Subcutaneous abdominal adipose tissue (tissue), 5 donors: ENCODE measurements around the gene AK3.

Experiments
- H3K27ac ChIP-seq: one replicate; pipeline ENCODE4 v1.7.0; 2013; ENCODE audit warnings: low read depth, mild to moderate bottlenecking, inconsistent platforms, low read length, moderate library complexity
- H3K27me3 ChIP-seq, 5 donors: one replicate each; pipeline ENCODE4 v1.7.0; 2013; ENCODE audit warnings: low read length in 5 of 5, inconsistent platforms in 1 of 5; ENCODE audit not compliant: control insufficient read depth in 5 of 5, insufficient read depth in 4 of 5
- H3K36me3 ChIP-seq, 5 donors: one replicate each; pipeline ENCODE4 v1.7.0; 2013; ENCODE audit warnings: low read length in 5 of 5; ENCODE audit not compliant: control insufficient read depth in 5 of 5, insufficient read depth in 5 of 5
- H3K4me1 ChIP-seq, 5 donors: one replicate each; pipeline ENCODE4 v1.7.0; 2013; ENCODE audit warnings: low read length in 5 of 5, mild to moderate bottlenecking in 3 of 5, moderate library complexity in 1 of 5; ENCODE audit not compliant: control insufficient read depth in 5 of 5, insufficient read depth in 5 of 5
- H3K4me3 ChIP-seq, 5 donors: one replicate each; pipeline ENCODE4 v1.7.0; 2013; ENCODE audit warnings: low read length in 5 of 5, low read depth in 1 of 5
- H3K9ac ChIP-seq, 5 donors: one replicate each; pipeline ENCODE4 v1.7.0; 2013; ENCODE audit warnings: low read length in 5 of 5, mild to moderate bottlenecking in 4 of 5, moderate library complexity in 3 of 5
- H3K9me3 ChIP-seq, 5 donors: one replicate each; pipeline ENCODE4 v1.7.0; 2013; ENCODE audit warnings: low read length in 5 of 5; ENCODE audit not compliant: control insufficient read depth in 5 of 5
- donor health status: healthy.
- donor health status: healthy.
- donor health status: healthy.
- donor health status: healthy.
- donor health status: healthy.

Gene AK3

DNA sequence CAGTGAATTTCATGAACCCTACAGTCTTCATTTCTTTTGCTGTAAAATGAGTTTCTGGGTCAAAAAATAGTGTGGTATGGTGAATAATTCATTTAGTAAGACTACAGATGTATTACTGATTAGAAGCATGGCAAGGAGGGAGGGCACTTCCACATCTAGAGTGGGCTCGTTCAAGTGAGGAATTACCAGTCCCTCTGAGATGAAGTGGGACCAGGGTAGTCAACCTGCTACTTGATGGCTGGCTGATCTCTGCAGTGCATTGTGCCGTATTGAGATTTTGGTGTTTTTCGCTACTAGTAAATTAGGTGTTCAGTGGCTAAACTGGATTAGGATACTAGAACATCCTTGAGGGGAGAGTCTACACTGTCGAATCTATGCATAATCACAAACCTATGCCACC is 50.9 kb downstream of the AK3 start:
- Histone ChIP-seq H3K27ac (peak overlapping the region; percentile 68), H3K27me3 (no peaks in the 10 kb centered on the region), H3K4me3 (no peak overlapping the region), H3K36me3 (peaks cover 5 to 43% (median 25%) of the 10 kb centered on the region in 5 donors), H3K9ac (peak overlapping the region in 1 of 5 donors; percentile 2), H3K9me3 (no peaks in the 10 kb centered on the region), H3K4me1 (peaks cover 0 to 20% (median 9%) of the 10 kb centered on the region in 5 donors)

DNA sequence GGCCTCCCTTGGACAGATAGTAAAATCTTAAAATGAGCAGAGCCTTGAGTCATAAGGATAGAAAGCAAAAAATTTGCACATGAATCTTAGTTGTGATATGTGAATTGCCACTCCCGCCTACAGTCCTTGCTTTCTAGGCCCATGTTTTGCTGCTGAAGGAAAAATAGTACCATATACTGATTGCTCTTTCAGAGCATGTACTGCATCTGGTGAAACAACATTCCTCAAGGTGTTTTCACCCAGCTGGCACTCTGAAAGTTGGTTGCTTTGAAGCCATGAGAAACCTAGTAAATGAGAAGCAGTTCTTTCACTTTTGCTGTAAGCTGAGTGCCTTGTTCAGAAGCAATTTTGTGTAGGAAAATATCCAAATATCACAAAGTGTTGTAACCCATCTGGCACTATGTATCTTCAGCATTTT is 51.3 kb downstream of the AK3 start:
- peak overlapping the region in 1 of 5 donors; percentile 2 for H3K9ac ChIP-seq
- H3K9me3 ChIP-seq: no peaks in the 10 kb centered on the region
- peak overlapping the region; percentile 68 for H3K27ac ChIP-seq
- H3K4me3 ChIP-seq: no peak overlapping the region
- peaks cover 0 to 20% (median 9%) of the 10 kb centered on the region in 5 donors for H3K4me1 ChIP-seq
- H3K27me3 ChIP-seq: no peaks in the 10 kb centered on the region
- peaks cover 9 to 38% (median 23%) of the 10 kb centered on the region in 5 donors for H3K36me3 ChIP-seq

DNA sequence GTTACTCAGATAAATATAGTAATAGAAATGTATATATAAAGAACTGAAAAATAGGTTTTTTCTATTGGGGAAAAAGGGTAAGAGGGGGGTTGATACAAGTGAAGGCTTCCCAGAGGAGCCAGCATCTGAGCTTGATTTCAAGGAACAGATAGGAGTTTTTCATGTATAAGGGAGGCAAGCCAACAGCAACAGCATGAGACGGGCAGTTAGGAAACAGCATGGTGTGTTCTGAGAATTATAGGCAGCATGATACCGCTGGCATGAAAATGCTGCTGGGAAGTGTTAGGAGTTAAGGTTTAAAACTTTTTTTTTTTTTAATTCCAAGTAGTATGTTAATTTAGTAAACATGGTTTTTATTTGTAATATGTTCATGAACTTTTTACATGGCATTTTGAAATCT is 52.0 kb downstream of the AK3 start:
- Histone ChIP-seq H3K27ac (peak overlapping the region; percentile 68), H3K27me3 (no peaks in the 10 kb centered on the region), H3K9ac (peak overlapping the region in 1 of 5 donors; percentile 2), H3K36me3 (peaks cover 9 to 32% (median 20%) of the 10 kb centered on the region in 5 donors), H3K4me1 (peaks cover 0 to 22% (median 9%) of the 10 kb centered on the region in 5 donors), H3K9me3 (no peaks in the 10 kb centered on the region), H3K4me3 (no peak overlapping the region)

DNA sequence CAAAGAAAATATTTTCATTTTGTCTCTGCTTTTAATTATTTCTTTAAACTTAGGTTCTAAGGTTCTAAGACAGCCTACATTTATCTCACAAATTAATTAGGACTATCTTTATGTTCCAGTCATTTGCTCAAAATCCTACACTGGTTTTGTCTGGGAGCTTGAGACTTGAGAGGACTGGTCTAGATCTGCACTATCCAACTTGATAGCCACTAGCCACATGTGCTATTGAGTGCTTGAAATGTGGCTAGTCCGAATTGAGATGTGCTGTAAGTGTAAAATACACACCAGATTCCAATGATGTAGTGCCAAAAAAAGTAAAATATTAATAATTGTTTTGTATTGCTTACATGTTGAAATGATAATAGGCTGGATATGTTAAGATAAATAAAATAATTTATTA is 54.4 kb downstream of the AK3 start:
- Histone ChIP-seq H3K4me1 (peaks cover 0 to 22% (median 9%) of the 10 kb centered on the region in 5 donors), H3K27ac (peak overlapping the region; percentile 50), H3K36me3 (peaks cover 9 to 30% (median 19%) of the 10 kb centered on the region in 5 donors), H3K4me3 (no peak overlapping the region), H3K9me3 (no peaks in the 10 kb centered on the region), H3K9ac (peak overlapping the region in 1 of 5 donors; percentile 7), H3K27me3 (no peaks in the 10 kb centered on the region)

DNA sequence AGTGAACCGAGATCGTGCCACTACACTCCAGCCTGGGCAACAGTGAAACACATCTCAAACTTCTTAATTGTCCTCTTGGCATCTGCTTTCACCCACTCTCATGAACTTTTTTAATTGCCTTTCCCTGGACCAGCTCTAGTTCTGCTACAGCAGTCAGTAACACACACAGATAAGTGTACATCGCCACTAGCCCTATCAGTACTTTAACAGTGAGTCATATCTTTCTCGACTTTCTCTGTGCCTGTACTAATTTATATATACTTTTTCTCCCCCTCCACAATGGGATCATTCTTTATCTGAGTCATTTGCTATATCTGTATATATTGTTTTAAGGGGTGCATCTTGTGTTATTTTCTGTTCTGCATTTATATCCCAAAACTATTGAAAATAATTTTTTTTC is 54.9 kb downstream of the AK3 start:
- Histone ChIP-seq H3K9ac (no peak overlapping the region), H3K4me3 (no peak overlapping the region), H3K4me1 (peaks cover 0 to 26% (median 12%) of the 10 kb centered on the region in 5 donors), H3K36me3 (peaks cover 9 to 26% (median 16%) of the 10 kb centered on the region in 5 donors), H3K27ac (no peak overlapping the region), H3K9me3 (no peaks in the 10 kb centered on the region), H3K27me3 (no peaks in the 10 kb centered on the region)

DNA sequence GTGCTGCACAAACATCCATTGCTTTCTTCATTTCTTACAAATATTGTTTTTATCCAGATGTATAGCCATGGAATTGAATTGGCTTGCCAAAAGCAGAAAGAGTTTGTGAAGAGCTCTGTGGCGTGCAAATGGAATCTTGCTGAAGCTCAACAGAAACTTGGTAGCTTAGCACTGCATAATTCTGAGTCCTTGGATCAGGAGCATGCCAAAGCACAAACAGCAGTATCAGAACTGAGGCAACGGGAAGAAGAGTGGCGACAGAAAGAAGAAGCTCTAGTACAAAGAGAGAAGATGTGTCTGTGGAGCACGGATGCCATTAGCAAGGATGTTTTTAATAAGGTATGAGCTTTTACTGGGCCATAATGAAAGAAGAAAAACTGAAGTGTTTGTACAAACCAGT is 56.2 kb downstream of the AK3 start:
- H3K4me3 ChIP-seq: no peak overlapping the region
- peaks cover 4 to 33% (median 21%) of the 10 kb centered on the region in 5 donors for H3K4me1 ChIP-seq
- no peaks in the 10 kb centered on the region for H3K27me3 ChIP-seq
- peaks cover 6 to 15% (median 11%) of the 10 kb centered on the region in 5 donors for H3K36me3 ChIP-seq
- H3K27ac ChIP-seq: no peak overlapping the region
- no peak overlapping the region for H3K9ac ChIP-seq
- no peaks in the 10 kb centered on the region for H3K9me3 ChIP-seq

DNA sequence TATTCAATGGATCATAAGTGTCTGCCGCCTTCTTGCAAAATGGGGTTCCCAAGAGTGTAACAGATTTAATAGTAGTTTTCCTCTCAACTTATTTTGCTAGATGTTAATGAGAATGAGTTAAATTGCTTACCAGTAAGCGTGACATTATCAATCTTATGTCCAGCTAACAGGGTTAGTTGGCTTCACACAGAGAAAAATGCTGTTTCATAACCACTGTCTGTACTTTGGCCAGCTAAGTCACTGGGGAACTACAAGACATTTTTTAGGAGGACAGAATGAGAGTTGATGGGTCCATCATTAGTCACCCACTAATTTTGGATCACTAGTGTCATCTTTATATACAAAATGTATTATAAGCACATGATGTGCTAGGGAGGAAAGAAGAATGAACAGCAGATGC is 60.3 kb downstream of the AK3 start:
- H3K27me3 ChIP-seq: no peaks in the 10 kb centered on the region
- H3K36me3 ChIP-seq: peaks cover 3 to 9% (median 5%) of the 10 kb centered on the region in 5 donors
- peak overlapping the region; percentile 82 to 97 (median 91) for H3K4me3 ChIP-seq
- peak overlapping the region; percentile 93 to 96 (median 95) for H3K9ac ChIP-seq
- peak overlapping the region; percentile 97 for H3K27ac ChIP-seq
- no peaks in the 10 kb centered on the region for H3K9me3 ChIP-seq
- H3K4me1 ChIP-seq: peaks cover 4 to 29% (median 25%) of the 10 kb centered on the region in 5 donors

DNA sequence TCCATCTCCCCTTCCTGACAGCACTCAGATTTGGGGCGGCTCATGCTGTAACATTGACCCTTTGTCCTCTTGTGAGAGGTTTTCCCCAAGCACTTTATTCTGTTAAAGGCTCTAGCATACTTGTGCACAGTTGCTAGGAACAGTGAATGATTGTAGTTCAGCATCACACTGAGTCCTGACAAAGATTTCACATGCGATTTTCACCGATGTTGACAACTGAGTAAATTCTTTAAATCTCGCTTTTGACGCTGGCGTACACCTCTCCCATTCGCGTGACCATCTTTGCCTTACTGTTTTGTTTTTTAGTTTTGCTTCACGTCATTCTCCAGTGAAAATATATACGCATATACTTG is 60.9 kb downstream of the AK3 start:
- Histone ChIP-seq H3K36me3 (peaks cover 0 to 4% (median 3%) of the 10 kb centered on the region in 5 donors), H3K27me3 (no peaks in the 10 kb centered on the region), H3K4me3 (peak overlapping the region; percentile 82 to 97 (median 91)), H3K9me3 (no peaks in the 10 kb centered on the region), H3K4me1 (peaks cover 4 to 29% (median 25%) of the 10 kb centered on the region in 5 donors), H3K27ac (peak overlapping the region; percentile 97), H3K9ac (peak overlapping the region; percentile 93 to 96 (median 95))

DNA sequence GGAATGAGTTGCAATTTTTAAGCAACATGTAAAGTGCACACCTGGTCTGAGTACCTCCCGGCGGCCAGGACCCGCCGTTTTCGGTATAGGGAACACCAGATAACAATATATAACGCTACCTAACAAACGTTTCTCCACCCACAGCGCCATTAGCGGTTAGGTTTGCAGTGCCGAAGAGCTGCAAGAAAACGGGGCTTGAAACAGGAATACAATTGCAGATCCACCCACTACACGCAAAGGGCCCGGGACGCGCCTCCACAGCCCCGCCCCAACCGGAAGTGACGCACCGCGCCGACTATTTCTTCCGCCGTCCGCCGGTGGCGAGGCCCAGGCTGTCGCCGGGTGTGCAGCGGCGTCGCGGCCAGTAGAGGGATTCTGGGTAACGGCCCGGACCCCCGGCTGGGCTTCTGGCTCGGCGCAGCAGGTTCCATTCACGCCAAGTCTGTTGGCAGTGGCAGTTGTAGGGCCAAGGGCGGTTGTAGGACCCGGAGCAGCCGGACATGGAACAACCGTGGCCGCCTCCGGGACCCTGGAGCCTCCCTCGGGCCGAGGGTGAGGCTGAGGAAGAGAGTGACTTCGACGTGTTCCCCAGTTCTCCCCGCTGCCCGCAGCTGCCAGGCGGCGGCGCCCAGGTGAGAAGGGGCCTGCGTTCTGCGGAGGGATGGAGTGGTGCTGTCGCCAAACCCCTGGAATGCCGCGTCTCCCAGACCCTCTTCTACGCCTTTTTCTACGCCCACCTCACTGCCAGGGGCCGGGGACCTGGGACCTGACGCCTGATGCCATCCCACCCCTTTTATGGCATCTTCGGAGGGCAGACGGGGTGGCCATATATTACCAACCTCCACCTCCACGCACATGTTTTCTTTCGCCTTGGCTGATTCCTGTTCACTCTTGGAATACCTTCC is 61.5 kb downstream of the AK3 start, which contains the start of gene CDC37L1:
CDC37L1 (plus strand) TSS at position 302 of the 905 bp plus-strand sequence; CDS start at position 501, 199 bp downstream.
- no peaks in the 10 kb centered on the region for H3K9me3 ChIP-seq
- H3K27me3 ChIP-seq: no peaks in the 10 kb centered on the region
- peak within 1 kb of the TSS; percentile 97 for H3K27ac ChIP-seq
- no peaks in the 10 kb centered on the region for H3K36me3 ChIP-seq
- H3K4me3 ChIP-seq: peak within 1 kb of the TSS; percentile 82 to 97 (median 92)
- peak within 1 kb of the TSS; percentile 93 to 96 (median 95) for H3K9ac ChIP-seq
- peaks cover 4 to 29% (median 22%) of the 10 kb centered on the region in 5 donors for H3K4me1 ChIP-seq

DNA sequence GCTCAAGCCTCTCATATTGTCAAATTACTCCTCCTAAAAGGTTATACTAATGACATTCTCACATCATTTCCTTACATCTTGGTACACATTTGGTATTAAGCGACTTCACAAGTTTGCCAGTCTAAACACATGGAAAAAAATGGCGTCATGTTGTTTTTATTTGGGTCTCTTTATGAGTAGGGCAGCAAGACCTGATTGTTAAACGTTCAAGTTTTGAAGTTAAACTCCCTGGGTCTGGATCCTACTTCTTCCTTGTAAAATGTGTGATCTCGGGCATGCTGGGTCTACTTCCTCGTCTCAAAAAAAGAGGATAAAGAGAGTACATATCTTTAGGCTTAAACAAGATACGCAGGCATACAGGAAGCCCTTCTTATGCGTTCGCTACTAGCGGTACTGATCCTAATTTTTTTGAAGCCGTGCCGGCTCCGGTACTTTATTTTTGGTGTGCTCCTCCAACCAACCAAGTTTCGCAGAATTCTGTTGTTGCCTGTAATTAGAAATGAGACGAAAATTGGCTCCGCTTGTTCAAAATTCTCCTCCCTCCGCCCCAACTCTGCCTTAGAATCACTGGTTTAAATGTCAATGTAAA is 62.2 kb downstream of the AK3 start:
- peak overlapping the region; percentile 82 to 97 (median 92) for H3K4me3 ChIP-seq
- H3K9ac ChIP-seq: peak overlapping the region; percentile 40 to 95 (median 93)
- H3K27me3 ChIP-seq: no peaks in the 10 kb centered on the region
- no peaks in the 10 kb centered on the region for H3K9me3 ChIP-seq
- no peaks in the 10 kb centered on the region for H3K36me3 ChIP-seq
- H3K4me1 ChIP-seq: peaks cover 4 to 29% (median 19%) of the 10 kb centered on the region in 5 donors
- H3K27ac ChIP-seq: peak overlapping the region; percentile 97
